Heart left ventricle (tissue), 13 donors: ENCODE data around the gene TAF4.

ENCODE experiments used
- CTCF ChIP-seq, 12 donors: fragments of 200-600 bp; sonication (generic) in 4 of 12; IDR thresholded peaks; one replicate each; pipeline versions ENCODE4 v1.5.0 to v1.8.0; 2018 to 2022; ENCODE audit warnings: antibody characterized with exemption in 12 of 12, mild to moderate bottlenecking in 5 of 12
- POLR2A ChIP-seq, 2 donors: fragments of 450-650 bp; IDR thresholded peaks; one replicate each; pipeline ENCODE4 v1.6.1; 2017; ENCODE audit warnings: antibody characterized with exemption in 2 of 2, mild to moderate bottlenecking in 2 of 2, moderate library complexity in 2 of 2
- donor health status: ischemic (EF 13 %, LVEDD 7.1; RV severe dilation, severe dysfunction).
- donor health status: DM: no; HTN: yes; CAD: no.
- donor health status: DM: no; HTN: no; CAD: no.
- donor health status: ischemic (EF 25% LVEDD 6.9; RV normal size, moderate dysfunction).
- donor health status: ischemic (EF 25% LVEDD 5.7; RV mildly dilated, moderate dysfunction).
- donor health status: ischemic (EF 35%, LVEDD 5.7; RV mildly dilated, moderate dysfunction).
- donor health status: nonischemic (EF 11% LVEDD 7.7; RV severe dilation, severe dysfunction).
- donor health status: DM: yes; HTN: yes; CAD: no.
- donor health status: PGD.
- donor health status: ischemic (EF 29% LVEDD 5.4; RV normal size, mild dysfunction).
- donor health status: nonischemic (EF 23%, LVEDD 6.1; RV moderate dilation, normal function).

- TF ChIP-seq CTCF (IDR thresholded peaks at IDR 0.05), result no peak
- no peak for TF ChIP-seq POLR2A (IDR thresholded peaks at IDR 0.05)
These were observed 37.9 kb downstream of the TAF4 start for GRCh38 chr20:62027698-62028321.
